Keratinocyte (primary cell): ENCODE measurements around the gene MTFMT.

Experiments used
- EZH2 ChIP-seq: IDR thresholded peaks from one replicate; pipeline ENCODE4 v1.6.1; 2012; ENCODE audit warnings: inconsistent platforms, mild to moderate bottlenecking, low read length, moderate library complexity
- TF ChIP-seq, protein P1 (sequence below), 3 experiments: IDR thresholded peaks in 1 of 3; conservative IDR thresholded peaks in 1 of 3; optimal IDR thresholded peaks in 1 of 3; 2 replicates in 2 of 3; 3 replicates in 1 of 3; pipeline versions ENCODE3 to v1.5.1; 2011; ENCODE audit warnings: low read length in 3 of 3, mild to moderate bottlenecking in 3 of 3, moderate library complexity in 2 of 3, control low read depth in 1 of 3, inconsistent platforms in 1 of 3; ENCODE audit not compliant: insufficient read depth in 2 of 3; ENCODE audit errors: extremely low read depth in 1 of 3

DNA sequence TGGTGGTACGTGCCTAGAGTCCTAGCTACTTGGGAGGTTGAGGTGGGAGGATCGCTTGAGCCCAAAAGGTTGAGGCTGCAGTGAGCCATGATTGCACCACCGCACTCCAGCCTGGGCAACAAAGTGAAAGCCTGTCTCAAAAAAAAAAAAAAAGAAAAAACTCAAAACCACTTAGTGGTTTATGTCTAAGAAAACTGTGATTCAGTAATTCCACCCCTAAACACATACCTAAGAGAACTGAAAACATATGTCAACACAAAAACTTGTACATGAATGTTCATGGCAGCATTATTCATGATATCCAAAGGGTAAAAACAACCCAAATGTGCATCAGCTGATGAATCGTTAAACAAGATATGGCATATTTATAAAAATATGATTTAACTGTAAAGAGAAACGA is 54.0 kb downstream of the MTFMT start:
- TF ChIP-seq, protein P1, sequence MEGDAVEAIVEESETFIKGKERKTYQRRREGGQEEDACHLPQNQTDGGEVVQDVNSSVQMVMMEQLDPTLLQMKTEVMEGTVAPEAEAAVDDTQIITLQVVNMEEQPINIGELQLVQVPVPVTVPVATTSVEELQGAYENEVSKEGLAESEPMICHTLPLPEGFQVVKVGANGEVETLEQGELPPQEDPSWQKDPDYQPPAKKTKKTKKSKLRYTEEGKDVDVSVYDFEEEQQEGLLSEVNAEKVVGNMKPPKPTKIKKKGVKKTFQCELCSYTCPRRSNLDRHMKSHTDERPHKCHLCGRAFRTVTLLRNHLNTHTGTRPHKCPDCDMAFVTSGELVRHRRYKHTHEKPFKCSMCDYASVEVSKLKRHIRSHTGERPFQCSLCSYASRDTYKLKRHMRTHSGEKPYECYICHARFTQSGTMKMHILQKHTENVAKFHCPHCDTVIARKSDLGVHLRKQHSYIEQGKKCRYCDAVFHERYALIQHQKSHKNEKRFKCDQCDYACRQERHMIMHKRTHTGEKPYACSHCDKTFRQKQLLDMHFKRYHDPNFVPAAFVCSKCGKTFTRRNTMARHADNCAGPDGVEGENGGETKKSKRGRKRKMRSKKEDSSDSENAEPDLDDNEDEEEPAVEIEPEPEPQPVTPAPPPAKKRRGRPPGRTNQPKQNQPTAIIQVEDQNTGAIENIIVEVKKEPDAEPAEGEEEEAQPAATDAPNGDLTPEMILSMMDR (optimal IDR thresholded peaks at IDR 0.05 in 1 of 3, IDR thresholded peaks at IDR 0.05 in 1 of 3, conservative IDR thresholded peaks at IDR 0.05 in 1 of 3; ENCODE audit: extremely low read depth in 1 of 3, insufficient read depth in 2 of 3, low read length in 3 of 3): no peak
- TF ChIP-seq EZH2: no peak
